Ovary (tissue), 9 donors: ENCODE measurements around the gene GRIA4. TPM values are rescaled to one million over a fixed set of nuclear protein-coding genes. Genes with fewer than 3 reads are reported as not detected.

Experiments
- DNase-seq, 5 donors: peaks; one replicate each; pipeline ENCODE4 v3.0.0-alpha.2; 2019 to 2020
- H3K27ac ChIP-seq, 2 donors: fragments of 200-600 bp; one replicate each; pipeline versions ENCODE4 v1.5.1 to v1.8.0; 2019 to 2022
- H3K27me3 ChIP-seq: fragments of 200-600 bp; one replicate; pipeline ENCODE4 v1.8.0; 2022
- H3K36me3 ChIP-seq: fragments of 200-600 bp; sonication (generic); one replicate; pipeline ENCODE4 v1.5.1; 2019
- H3K4me1 ChIP-seq: one replicate; pipeline ENCODE4 v1.8.1; 2013; ENCODE audit warnings: mild to moderate bottlenecking, moderate library complexity; ENCODE audit not compliant: insufficient read depth
- H3K4me3 ChIP-seq: fragments of 200-600 bp; sonication (generic); one replicate; pipeline ENCODE4 v1.5.1; 2017
- H3K9me3 ChIP-seq, 2 donors: fragments of 200-600 bp in 1 of 2; sonication (generic) in 1 of 2; one replicate each; pipeline versions ENCODE4 v1.5.1 to v1.8.1; 2013 to 2019; ENCODE audit warnings: mild to moderate bottlenecking in 1 of 2, moderate library complexity in 1 of 2
- EP300 ChIP-seq: sonication (generic); formaldehyde crosslinking; IDR thresholded peaks from one replicate; pipeline ENCODE4 v1.6.1; 2017; ENCODE audit warnings: antibody characterized with exemption
- POLR2A ChIP-seq: fragments of 450-650 bp; IDR thresholded peaks from one replicate; pipeline ENCODE4 v1.6.1; 2017; ENCODE audit warnings: antibody characterized with exemption, mild to moderate bottlenecking, moderate library complexity
- WGBS, 3 donors: extraction: QIAGEN DNeasy Blood & Tissue Kit in 1 of 3; methylation state at CpG; one replicate each; pipeline versions ENCODE4 v1.1.5 to v1.1.7; 2013 to 2017; 5-methylcytosine and 5-hydroxymethylcytosine counted together
- intact Hi-C, 4 donors: fragments of 100-400 bp; cut with DNase I; formaldehyde crosslinking; loops; one replicate each; pipeline versions ENCODE4 v1.11.0 to v1.15.1; 2022 to 2023
- polyA plus RNA-seq, 2 donors: library from polyadenylated mRNA; stranded (reverse); fragments of 200-250 nt in 1 of 2; fragments of 350-450 nt in 1 of 2; fragmentation: Illumina TruSeq in 1 of 2; extraction: RNeasy Lipid Tissue Mini Kit (QIAGEN cat#74804) in 1 of 2; gene quantifications; one replicate each; pipeline ENCODE4 v1.2.3, GENCODE V29; 2013 to 2014
- total RNA-seq, 7 donors: library from RNA; depleted of rRNA in 2 of 7; stranded (reverse); fragments of >200 nt in 2 of 7; fragmentation: NEBNext Ultra II Directional in 3 of 7; extraction: Animal tissue kit (Norgen Biotek cat#: 25700) in 3 of 7; gene quantifications; one replicate each; pipeline versions ENCODE4 v1.1.0 to v1.2.4, GENCODE V29; 2016 to 2023
- TF ChIP-seq, protein P1 (sequence below), 3 donors: fragments of 450-650 bp in 2 of 3; fragments of 200-600 bp in 1 of 3; IDR thresholded peaks; one replicate each; pipeline versions ENCODE4 v1.5.1 to v1.8.0; 2016 to 2022; ENCODE audit warnings: antibody characterized with exemption in 3 of 3, mild to moderate bottlenecking in 1 of 3
- donor health status: DM: no; HTN: no; CAD: no; lungs with moderate emphysema.
- donor health status: DM: no; HTN: no; CAD: no.
- donor health status: Bipolar disorder and iron deficiency.
- donor health status: DM: yes; HTN: yes; CAD: no.
- donor health status: DM: no; HTN: no; CAD: no.
- donor health status: DM: yes; HTN: yes; CAD: no.

The GRIA4 gene
- total and polyA plus RNA-seq, 9 donors, result 0.07 to 1.1 (median 0.26) TPM; not detected in 3

DNA sequence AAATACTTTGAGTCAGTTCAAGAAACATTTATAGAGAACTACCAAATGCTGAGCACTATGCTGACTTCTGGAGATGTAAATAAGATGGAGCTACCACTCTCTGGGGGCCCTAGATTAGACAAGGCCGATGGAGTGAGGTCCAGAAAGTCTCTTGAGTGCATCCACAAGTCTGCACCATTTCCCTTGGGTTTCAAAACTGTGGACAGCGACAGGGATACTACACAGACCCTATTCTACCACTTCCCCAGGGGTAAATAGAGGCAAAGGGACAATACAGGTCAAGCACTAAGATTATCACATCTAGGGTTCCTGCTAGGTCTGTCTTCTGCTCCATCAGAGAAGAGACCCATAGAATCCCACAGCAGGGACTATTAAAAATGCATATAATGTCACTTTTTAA, 183.2 kb downstream of the GRIA4 start:
- Histone ChIP-seq H3K4me1 (no peaks in the 10 kb centered on the region), H3K9me3 (no peaks in the 10 kb centered on the region), H3K36me3 (no peaks in the 10 kb centered on the region), H3K4me3 (no peak overlapping the region), H3K27ac (no peak overlapping the region), H3K27me3 (no peaks in the 10 kb centered on the region)
- TF ChIP-seq, protein P1, sequence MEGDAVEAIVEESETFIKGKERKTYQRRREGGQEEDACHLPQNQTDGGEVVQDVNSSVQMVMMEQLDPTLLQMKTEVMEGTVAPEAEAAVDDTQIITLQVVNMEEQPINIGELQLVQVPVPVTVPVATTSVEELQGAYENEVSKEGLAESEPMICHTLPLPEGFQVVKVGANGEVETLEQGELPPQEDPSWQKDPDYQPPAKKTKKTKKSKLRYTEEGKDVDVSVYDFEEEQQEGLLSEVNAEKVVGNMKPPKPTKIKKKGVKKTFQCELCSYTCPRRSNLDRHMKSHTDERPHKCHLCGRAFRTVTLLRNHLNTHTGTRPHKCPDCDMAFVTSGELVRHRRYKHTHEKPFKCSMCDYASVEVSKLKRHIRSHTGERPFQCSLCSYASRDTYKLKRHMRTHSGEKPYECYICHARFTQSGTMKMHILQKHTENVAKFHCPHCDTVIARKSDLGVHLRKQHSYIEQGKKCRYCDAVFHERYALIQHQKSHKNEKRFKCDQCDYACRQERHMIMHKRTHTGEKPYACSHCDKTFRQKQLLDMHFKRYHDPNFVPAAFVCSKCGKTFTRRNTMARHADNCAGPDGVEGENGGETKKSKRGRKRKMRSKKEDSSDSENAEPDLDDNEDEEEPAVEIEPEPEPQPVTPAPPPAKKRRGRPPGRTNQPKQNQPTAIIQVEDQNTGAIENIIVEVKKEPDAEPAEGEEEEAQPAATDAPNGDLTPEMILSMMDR (IDR thresholded peaks at IDR 0.05), result no peak
- no peak for TF ChIP-seq EP300
- no peak for TF ChIP-seq POLR2A
- DNase-seq, result no peak
- intact Hi-C loops, result no loop called here
- WGBS, 3 donors, result 83 to 87% (median 85%) methylated on average over 2 of the region's 2 CpGs

DNA sequence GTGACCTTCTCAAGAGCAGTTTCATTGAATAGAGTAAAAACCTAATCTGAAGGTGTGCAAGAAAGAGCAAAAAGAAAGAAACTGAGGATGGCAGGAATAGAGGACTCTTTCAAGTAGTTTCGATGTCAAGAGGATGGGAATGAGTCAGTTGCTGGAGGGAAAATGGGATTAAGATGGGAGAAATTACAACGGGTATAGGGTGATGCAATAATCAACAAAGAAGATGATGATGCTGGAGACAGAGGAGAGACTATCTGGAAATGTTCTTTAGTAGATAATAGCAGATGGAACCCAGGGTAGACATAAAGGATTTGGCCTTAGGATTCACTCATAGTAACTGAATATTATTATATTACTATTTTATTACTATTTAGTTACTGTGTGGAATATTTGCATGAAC, 189.4 kb downstream of the GRIA4 start:
- TF ChIP-seq EP300 (no peak), POLR2A (no peak)
- TF ChIP-seq, protein P1 (IDR thresholded peaks at IDR 0.05), result no peak
- H3K27me3 ChIP-seq, result no peaks in the 10 kb centered on the region
- DNase-seq, result no peak
- no peak overlapping the region for H3K4me3 ChIP-seq
- WGBS, 3 donors, result 89 to 90% (median 89%) methylated on average over 2 of the region's 2 CpGs
- H3K36me3 ChIP-seq, result no peaks in the 10 kb centered on the region
- no peak overlapping the region for H3K27ac ChIP-seq
- no peaks in the 10 kb centered on the region for H3K9me3 ChIP-seq
- intact Hi-C loops, result no loop called here
- H3K4me1 ChIP-seq, result no peaks in the 10 kb centered on the region

DNA sequence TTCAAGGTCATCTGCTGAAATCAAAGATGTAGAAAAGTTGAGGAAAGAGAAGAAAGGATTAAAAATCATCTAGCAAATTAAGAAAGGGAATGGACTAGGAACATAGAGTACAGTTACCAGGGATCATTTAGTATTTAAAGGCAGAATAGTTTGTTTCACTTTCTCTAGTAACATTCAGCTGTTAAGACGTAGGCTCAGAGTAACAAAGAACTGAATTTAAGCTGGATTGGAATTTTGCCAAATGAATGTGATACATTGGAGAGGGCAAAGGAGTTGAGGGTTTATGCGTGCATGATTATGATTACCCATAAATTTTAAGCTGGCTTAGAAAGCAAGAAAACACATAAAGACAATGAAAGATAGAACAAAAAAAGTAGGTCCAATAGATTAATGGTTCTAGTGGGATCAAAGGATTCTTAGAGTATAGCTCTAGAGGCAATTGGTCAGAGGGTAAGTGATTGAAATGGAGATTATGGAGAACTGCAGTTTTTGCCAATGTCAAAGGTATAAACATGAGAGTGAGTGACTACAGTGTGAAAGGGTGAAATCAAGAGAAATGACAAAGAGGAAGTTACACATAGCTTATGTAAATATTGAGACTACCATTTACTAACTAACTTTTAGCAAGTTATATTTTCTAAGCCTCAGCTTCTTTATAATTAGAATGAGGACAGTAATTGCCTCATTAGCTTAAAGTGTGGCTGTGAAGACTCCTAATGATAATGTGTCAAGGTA, 190.0 kb downstream of the GRIA4 start:
- Histone ChIP-seq H3K4me1 (no peaks in the 10 kb centered on the region), H3K27ac (no peak overlapping the region), H3K9me3 (no peaks in the 10 kb centered on the region), H3K4me3 (no peak overlapping the region), H3K27me3 (no peaks in the 10 kb centered on the region), H3K36me3 (no peaks in the 10 kb centered on the region)
- intact Hi-C loops, result no loop called here
- DNase-seq, result no peak
- TF ChIP-seq, protein P1 (IDR thresholded peaks at IDR 0.05), result no peak
- no peak for TF ChIP-seq EP300
- TF ChIP-seq POLR2A, result no peak
- 26 to 31% (median 31%) methylated on average over 2 of the region's 2 CpGs for WGBS, 3 donors

DNA sequence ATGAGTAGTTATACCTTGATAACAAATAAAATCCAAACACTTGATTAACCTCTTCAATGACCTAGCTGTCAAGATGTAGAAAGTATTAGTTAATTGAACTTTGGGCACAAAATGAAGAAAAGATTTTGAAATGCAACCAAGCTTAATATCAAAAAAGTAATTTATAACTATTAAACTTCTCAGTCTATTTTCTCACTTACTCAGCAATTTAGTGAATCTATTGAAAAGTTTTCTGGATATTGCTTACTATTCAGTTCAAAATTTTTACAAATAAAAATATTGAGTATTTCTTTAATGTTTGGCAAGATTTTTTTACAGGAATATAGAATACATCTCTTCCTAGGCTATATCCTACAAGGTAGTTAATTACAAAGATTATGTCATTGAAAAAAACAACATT, 192.5 kb downstream of the GRIA4 start:
- Histone ChIP-seq H3K27me3 (no peaks in the 10 kb centered on the region), H3K36me3 (no peaks in the 10 kb centered on the region), H3K9me3 (no peaks in the 10 kb centered on the region), H3K4me3 (no peak overlapping the region), H3K27ac (no peak overlapping the region), H3K4me1 (no peaks in the 10 kb centered on the region)
- intact Hi-C loops, result loop anchor here in 1 of 4 donors (2.0 kb wide), 1 partner anchor 76 kb away; no protein-coding TSS in a partner anchor
- TF ChIP-seq EP300 (no peak), POLR2A (no peak)
- TF ChIP-seq, protein P1 (IDR thresholded peaks at IDR 0.05), result no peak
- no peak for DNase-seq
